Keratinocyte (primary cell): ENCODE results near the gene RND3. TPM values are rescaled to one million over a fixed set of nuclear protein-coding genes. Genes with fewer than 3 reads are reported as not detected.

Experiments used
- DNase-seq: peaks from one replicate; pipeline ENCODE4 v3.0.0-alpha.2; 2011; ENCODE audit warnings: low read depth, missing footprints, low spot score
- FAIRE-seq: peaks from 2 replicates; lab custom pipeline; 2011; peaks lifted over from hg19 to GRCh38; lab: Jason Lieb, UNC
- H2AFZ ChIP-seq: 2 replicates; pipeline ENCODE4 v1.6.0; 2012; ENCODE audit warnings: low read length, control low read depth, inconsistent platforms; ENCODE audit not compliant: control insufficient read depth
- H3K27ac ChIP-seq: 2 replicates; pipeline ENCODE4 v1.5.1; 2011; ENCODE audit warnings: low read length; ENCODE audit not compliant: control insufficient read depth, insufficient read depth
- H3K27me3 ChIP-seq: 3 replicates; pipeline ENCODE4 v1.6.0; 2011; ENCODE audit warnings: low read length; ENCODE audit not compliant: control insufficient read depth, insufficient read depth; ENCODE audit errors: extremely low read depth
- H3K36me3 ChIP-seq, 2 experiments: 2 replicates in 1 of 2; 3 replicates in 1 of 2; pipeline ENCODE4 v1.5.1; 2011; ENCODE audit warnings: low read length in 2 of 2, mild to moderate bottlenecking in 1 of 2; ENCODE audit not compliant: control insufficient read depth in 2 of 2, insufficient read depth in 2 of 2; ENCODE audit errors: extremely low read depth in 1 of 2
- H3K4me1 ChIP-seq: 3 replicates; pipeline ENCODE4 v1.5.1; 2011; ENCODE audit warnings: low read length; ENCODE audit not compliant: control insufficient read depth, insufficient read depth; ENCODE audit errors: extremely low read depth
- H3K4me2 ChIP-seq: 3 replicates; pipeline ENCODE4 v1.6.0; 2011; ENCODE audit warnings: low read depth, low read length; ENCODE audit not compliant: control insufficient read depth, insufficient read depth; ENCODE audit errors: extremely low read depth
- H3K4me3 ChIP-seq, 3 experiments: fragments of 200-600 bp in 1 of 3; sonication (generic) in 1 of 3; 2 replicates in 2 of 3; 3 replicates in 1 of 3; pipeline ENCODE4 v1.5.1; 2011 to 2016; ENCODE audit warnings: low read length in 3 of 3, mild to moderate bottlenecking in 3 of 3, control low read depth in 2 of 3, inconsistent platforms in 1 of 3, low read depth in 1 of 3, mixed read lengths in 1 of 3, mixed run types in 1 of 3, moderate library complexity in 1 of 3; ENCODE audit not compliant: control insufficient read depth in 2 of 3, insufficient read depth in 2 of 3; ENCODE audit errors: extremely low read depth in 1 of 3
- H3K79me2 ChIP-seq: 2 replicates; pipeline ENCODE4 v1.6.0; 2012; ENCODE audit warnings: low read length; ENCODE audit not compliant: control insufficient read depth, insufficient read depth
- H3K9ac ChIP-seq: 3 replicates; pipeline ENCODE4 v1.6.0; 2011; ENCODE audit warnings: low read length; ENCODE audit not compliant: control insufficient read depth, insufficient read depth; ENCODE audit errors: extremely low read depth
- H3K9me1 ChIP-seq: 3 replicates; pipeline ENCODE4 v1.6.0; 2011; ENCODE audit warnings: low read length; ENCODE audit not compliant: control insufficient read depth, insufficient read depth; ENCODE audit errors: extremely low read depth
- H3K9me3 ChIP-seq: 2 replicates; pipeline ENCODE4 v1.5.1; 2012; ENCODE audit warnings: low read depth, low read length; ENCODE audit not compliant: control insufficient read depth
- H4K20me1 ChIP-seq: 3 replicates; pipeline ENCODE4 v1.6.0; 2011; ENCODE audit warnings: low read length; ENCODE audit not compliant: control insufficient read depth, insufficient read depth; ENCODE audit errors: extremely low read depth
- EZH2 ChIP-seq: IDR thresholded peaks from one replicate; pipeline ENCODE4 v1.6.1; 2012; ENCODE audit warnings: inconsistent platforms, mild to moderate bottlenecking, low read length, moderate library complexity
- dilution Hi-C: fragments of 300-500 bp; cut with MboI; formaldehyde crosslinking; loops from one replicate; pipeline ENCODE4 v1.7.0; 2020; ENCODE audit warnings: low sequenced_read_pairs; ENCODE audit not compliant: extremely low pct_ligation_motif_present
- polyA plus RNA-seq, 5 experiments: library from polyadenylated mRNA; depleted of rRNA in 3 of 5; stranded (reverse) in 3 of 5; stranded (forward) in 1 of 5; unstranded in 1 of 5; fragments of >200 nt; gene quantifications; 1 replicate in 1 of 5; 2 replicates in 3 of 5; 3 replicates in 1 of 5; pipeline versions ENCODE4 v1.2.1 to v1.2.3, GENCODE V29; 2011 to 2012; ENCODE audit warnings: missing spikeins in 2 of 5, low read depth in 1 of 5, low replicate concordance in 1 of 5
- TF ChIP-seq, protein P1 (sequence below), 3 experiments: IDR thresholded peaks in 1 of 3; conservative IDR thresholded peaks in 1 of 3; optimal IDR thresholded peaks in 1 of 3; 2 replicates in 2 of 3; 3 replicates in 1 of 3; pipeline versions ENCODE3 to v1.5.1; 2011; ENCODE audit warnings: low read length in 3 of 3, mild to moderate bottlenecking in 3 of 3, moderate library complexity in 2 of 3, control low read depth in 1 of 3, inconsistent platforms in 1 of 3; ENCODE audit not compliant: insufficient read depth in 2 of 3; ENCODE audit errors: extremely low read depth in 1 of 3

The RND3 gene
- polyA plus RNA-seq, 1 donor (not counting 4 experiments of a cell fraction or from before 2014, with no cell fraction given) = 202 TPM

DNA sequence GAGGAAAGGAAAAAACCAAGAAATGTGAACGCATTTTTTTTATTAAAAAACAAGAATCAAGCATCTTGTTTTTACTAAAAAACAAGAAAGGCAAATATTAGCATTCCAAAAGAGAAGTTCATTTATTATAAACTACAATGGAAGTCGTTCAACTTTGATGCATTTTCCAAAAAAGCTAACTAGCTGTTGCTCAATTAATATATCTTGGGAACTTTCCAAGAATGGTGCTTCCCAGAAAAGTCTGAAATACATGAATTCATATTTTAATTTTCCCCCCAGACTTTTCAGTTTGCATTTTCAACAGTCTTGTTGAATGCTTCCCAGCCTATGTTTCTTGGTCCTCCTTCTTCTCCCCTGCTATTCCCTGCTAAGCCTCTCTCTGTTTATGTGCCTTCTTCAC, 7.5 kb upstream of the RND3 start:
- Histone ChIP-seq H2AFZ (no peak overlapping the region), H3K36me3 (no peaks in the 10 kb centered on the region), H3K27ac (peak overlapping the region; percentile 96), H3K9ac (no peak overlapping the region), H3K27me3 (no peaks in the 10 kb centered on the region), H3K4me1 (peaks cover 15% of the 10 kb centered on the region), H3K79me2 (no peaks in the 10 kb centered on the region), H3K9me1 (no peaks in the 10 kb centered on the region), H3K9me3 (no peaks in the 10 kb centered on the region), H4K20me1 (no peaks in the 10 kb centered on the region), H3K4me3 (no peak overlapping the region), H3K4me2 (no peak overlapping the region)
- DNase-seq (no peak), FAIRE-seq (no peak)
- dilution Hi-C loops = no loop called here
- no peak for TF ChIP-seq EZH2
- TF ChIP-seq, protein P1, sequence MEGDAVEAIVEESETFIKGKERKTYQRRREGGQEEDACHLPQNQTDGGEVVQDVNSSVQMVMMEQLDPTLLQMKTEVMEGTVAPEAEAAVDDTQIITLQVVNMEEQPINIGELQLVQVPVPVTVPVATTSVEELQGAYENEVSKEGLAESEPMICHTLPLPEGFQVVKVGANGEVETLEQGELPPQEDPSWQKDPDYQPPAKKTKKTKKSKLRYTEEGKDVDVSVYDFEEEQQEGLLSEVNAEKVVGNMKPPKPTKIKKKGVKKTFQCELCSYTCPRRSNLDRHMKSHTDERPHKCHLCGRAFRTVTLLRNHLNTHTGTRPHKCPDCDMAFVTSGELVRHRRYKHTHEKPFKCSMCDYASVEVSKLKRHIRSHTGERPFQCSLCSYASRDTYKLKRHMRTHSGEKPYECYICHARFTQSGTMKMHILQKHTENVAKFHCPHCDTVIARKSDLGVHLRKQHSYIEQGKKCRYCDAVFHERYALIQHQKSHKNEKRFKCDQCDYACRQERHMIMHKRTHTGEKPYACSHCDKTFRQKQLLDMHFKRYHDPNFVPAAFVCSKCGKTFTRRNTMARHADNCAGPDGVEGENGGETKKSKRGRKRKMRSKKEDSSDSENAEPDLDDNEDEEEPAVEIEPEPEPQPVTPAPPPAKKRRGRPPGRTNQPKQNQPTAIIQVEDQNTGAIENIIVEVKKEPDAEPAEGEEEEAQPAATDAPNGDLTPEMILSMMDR (optimal IDR thresholded peaks at IDR 0.05 in 1 of 3, IDR thresholded peaks at IDR 0.05 in 1 of 3, conservative IDR thresholded peaks at IDR 0.05 in 1 of 3; ENCODE audit: extremely low read depth in 1 of 3, insufficient read depth in 2 of 3, low read length in 3 of 3) = no peak

GRCh38 chr2:150494234-150494945, 6.9 kb upstream of the RND3 start:
- H3K27ac ChIP-seq = no peak overlapping the region
- TF ChIP-seq, protein P1 (optimal IDR thresholded peaks at IDR 0.05 in 1 of 3, IDR thresholded peaks at IDR 0.05 in 1 of 3, conservative IDR thresholded peaks at IDR 0.05 in 1 of 3; ENCODE audit: extremely low read depth in 1 of 3, insufficient read depth in 2 of 3, low read length in 3 of 3) = no peak
- no peak for TF ChIP-seq EZH2
- H3K4me1 ChIP-seq = peaks cover 15% of the 10 kb centered on the region
- H4K20me1 ChIP-seq = no peaks in the 10 kb centered on the region
- no peaks in the 10 kb centered on the region for H3K9me3 ChIP-seq
- no peak for DNase-seq
- no peak overlapping the region for H3K4me2 ChIP-seq
- H3K4me3 ChIP-seq = no peak overlapping the region
- H3K36me3 ChIP-seq = no peaks in the 10 kb centered on the region
- dilution Hi-C loops = no loop called here
- H3K9me1 ChIP-seq = no peaks in the 10 kb centered on the region
- no peak for FAIRE-seq
- H3K79me2 ChIP-seq = no peaks in the 10 kb centered on the region
- no peaks in the 10 kb centered on the region for H3K27me3 ChIP-seq
- H3K9ac ChIP-seq = no peak overlapping the region
- no peak overlapping the region for H2AFZ ChIP-seq
